ENCODE measurements around the gene AK9.

GRCh38 chr6:109531446-109531845, 159.6 kb downstream of the AK9 start:
- TF ChIP-seq POLR2AphosphoS5 (IDR thresholded peaks at IDR 0.05) (no peak), CTCF (IDR thresholded peaks at IDR 0.05) (no peak)
